Upper lobe of left lung (tissue), 6 donors: ENCODE measurements around the gene NHS. TPM values are rescaled to one million over a fixed set of nuclear protein-coding genes. Genes with fewer than 3 reads are reported as not detected.
"Not testable (repeated sequence)": the region's sequence is repeated elsewhere in the genome, so short reads cannot be mapped to it uniquely, and the experiment has no call there.

Source experiments
- ATAC-seq, 2 donors: fragments of 200-7000 bp; cut with Tn5 transposase; one replicate each; pipeline ENCODE4 v1.9.1; 2022; ENCODE audit warnings: mild to moderate bottlenecking in 2 of 2, moderate library complexity in 2 of 2; ENCODE audit not compliant: low FRiP score in 2 of 2
- DNase-seq, 2 donors: peaks; one replicate each; pipeline ENCODE4 v3.0.0-alpha.2; 2019 to 2020
- H3K27ac ChIP-seq, 4 donors: fragments of 200-600 bp; sonication (generic); one replicate each; pipeline ENCODE4 v1.5.1; 2016 to 2019
- H3K27me3 ChIP-seq, 4 donors: fragments of 200-600 bp; sonication (generic); one replicate each; pipeline ENCODE4 v1.5.1; 2017 to 2019
- H3K36me3 ChIP-seq, 4 donors: fragments of 200-600 bp; sonication (generic); one replicate each; pipeline ENCODE4 v1.5.1; 2016 to 2019
- H3K4me1 ChIP-seq, 4 donors: fragments of 200-600 bp; sonication (generic); one replicate each; pipeline ENCODE4 v1.5.1; 2018 to 2019
- H3K4me3 ChIP-seq, 4 donors: fragments of 200-600 bp; sonication (generic); one replicate each; pipeline ENCODE4 v1.5.1; 2017 to 2019; ENCODE audit warnings: mild to moderate bottlenecking in 2 of 4, moderate library complexity in 1 of 4
- H3K9me3 ChIP-seq, 4 donors: fragments of 200-600 bp; sonication (generic); one replicate each; pipeline ENCODE4 v1.5.1; 2018 to 2019
- EP300 ChIP-seq, 4 donors: sonication (generic); formaldehyde crosslinking; IDR thresholded peaks; one replicate each; pipeline ENCODE4 v1.5.1; 2017; ENCODE audit warnings: antibody characterized with exemption in 4 of 4, control low read depth in 2 of 4
- POLR2A ChIP-seq, 4 donors: fragments of 450-650 bp; IDR thresholded peaks; one replicate each; pipeline ENCODE4 v1.5.1; 2016 to 2017; ENCODE audit warnings: antibody characterized with exemption in 4 of 4, mild to moderate bottlenecking in 2 of 4
- POLR2AphosphoS5 ChIP-seq, 2 donors: sonication (generic); formaldehyde crosslinking; IDR thresholded peaks; one replicate each; pipeline ENCODE4 v1.5.1; 2017; ENCODE audit warnings: antibody characterized with exemption in 2 of 2
- WGBS, 2 donors: methylation state at CpG; one replicate each; pipeline ENCODE4 v1.1.5; 2017 to 2018; 5-methylcytosine and 5-hydroxymethylcytosine counted together
- total RNA-seq, 6 donors: library from RNA; depleted of rRNA in 4 of 6; stranded (reverse); fragments of >200 nt in 4 of 6; gene quantifications; one replicate each; pipeline versions ENCODE4 v1.1.0 to v1.2.1, GENCODE V29; 2016 to 2021
- TF ChIP-seq, protein P1 (sequence below), 6 experiments: fragments of 450-650 bp in 4 of 6; fragments of 200-600 bp in 2 of 6; sonication (generic) in 2 of 6; IDR thresholded peaks; one replicate each; pipeline ENCODE4 v1.5.1; 2016 to 2019; ENCODE audit warnings: antibody characterized with exemption in 6 of 6
- donor health status: DM: no; HTN: no; CAD: no; lungs with moderate emphysema.
- donor health status: DM: no; HTN: yes; CAD: no; lungs with severe emphysema.

NHS gene
- total RNA-seq, 6 donors from 2014 or later, result 0.46 to 6.3 (median 2.4) TPM

DNA sequence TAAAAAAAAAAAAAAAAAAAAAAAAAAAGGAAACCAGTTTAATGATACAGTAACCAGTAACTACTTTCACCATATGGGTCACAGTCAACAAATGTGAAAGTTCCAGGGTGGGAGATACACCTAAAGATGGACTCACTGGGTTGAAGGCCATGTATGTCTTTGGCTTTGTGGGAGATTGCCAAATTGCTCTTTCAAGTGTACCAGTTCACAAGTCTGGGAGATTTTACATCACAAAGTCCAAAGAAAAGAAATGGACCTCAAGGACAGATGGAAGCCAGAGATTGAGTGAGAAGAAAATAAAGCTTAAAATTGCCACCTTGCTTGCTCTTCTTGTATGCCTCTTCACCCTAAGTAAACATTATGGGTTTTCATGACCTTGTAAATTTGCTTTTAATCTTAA is 65.3 kb downstream of the NHS start:
- Histone ChIP-seq H3K4me1 (no peaks in the 10 kb centered on the region), H3K27me3 (no peaks in the 10 kb centered on the region), H3K27ac (no peak overlapping the region), H3K9me3 (no peaks in the 10 kb centered on the region), H3K4me3 (no peak overlapping the region), H3K36me3 (no peaks in the 10 kb centered on the region)
- ATAC-seq (no peak), DNase-seq (no peak)
- TF ChIP-seq, protein P1, sequence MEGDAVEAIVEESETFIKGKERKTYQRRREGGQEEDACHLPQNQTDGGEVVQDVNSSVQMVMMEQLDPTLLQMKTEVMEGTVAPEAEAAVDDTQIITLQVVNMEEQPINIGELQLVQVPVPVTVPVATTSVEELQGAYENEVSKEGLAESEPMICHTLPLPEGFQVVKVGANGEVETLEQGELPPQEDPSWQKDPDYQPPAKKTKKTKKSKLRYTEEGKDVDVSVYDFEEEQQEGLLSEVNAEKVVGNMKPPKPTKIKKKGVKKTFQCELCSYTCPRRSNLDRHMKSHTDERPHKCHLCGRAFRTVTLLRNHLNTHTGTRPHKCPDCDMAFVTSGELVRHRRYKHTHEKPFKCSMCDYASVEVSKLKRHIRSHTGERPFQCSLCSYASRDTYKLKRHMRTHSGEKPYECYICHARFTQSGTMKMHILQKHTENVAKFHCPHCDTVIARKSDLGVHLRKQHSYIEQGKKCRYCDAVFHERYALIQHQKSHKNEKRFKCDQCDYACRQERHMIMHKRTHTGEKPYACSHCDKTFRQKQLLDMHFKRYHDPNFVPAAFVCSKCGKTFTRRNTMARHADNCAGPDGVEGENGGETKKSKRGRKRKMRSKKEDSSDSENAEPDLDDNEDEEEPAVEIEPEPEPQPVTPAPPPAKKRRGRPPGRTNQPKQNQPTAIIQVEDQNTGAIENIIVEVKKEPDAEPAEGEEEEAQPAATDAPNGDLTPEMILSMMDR (IDR thresholded peaks at IDR 0.05), result no peak
- TF ChIP-seq EP300 (IDR thresholded peaks at IDR 0.05) (no peak), POLR2A (IDR thresholded peaks at IDR 0.05) (no peak), POLR2AphosphoS5 (IDR thresholded peaks at IDR 0.05) (no peak)

DNA sequence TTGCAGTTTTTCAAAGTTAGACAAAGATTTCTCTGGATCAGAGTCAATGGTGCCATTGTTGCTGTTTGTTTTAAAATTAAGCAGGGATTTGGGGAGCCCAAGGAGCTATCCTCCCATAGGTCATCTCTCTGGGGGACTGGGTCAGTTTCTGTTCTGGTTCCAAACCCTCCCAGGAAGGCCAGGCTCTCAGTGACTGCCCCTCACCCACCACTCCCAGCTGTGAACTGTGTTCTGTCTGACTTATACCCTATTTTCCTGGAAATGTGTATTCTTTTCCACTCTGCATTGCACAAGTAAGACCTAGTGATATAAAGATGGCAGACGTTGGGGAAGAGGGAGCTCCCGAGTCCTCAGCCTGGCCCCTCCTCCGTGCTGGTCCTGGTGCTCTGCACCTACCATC is 65.8 kb downstream of the NHS start:
- Histone ChIP-seq H3K4me3 (no peak overlapping the region), H3K36me3 (no peaks in the 10 kb centered on the region), H3K27me3 (no peaks in the 10 kb centered on the region), H3K9me3 (no peaks in the 10 kb centered on the region), H3K27ac (no peak overlapping the region), H3K4me1 (no peaks in the 10 kb centered on the region)
- DNase-seq, result no peak
- TF ChIP-seq, protein P1 (IDR thresholded peaks at IDR 0.05), result no peak
- TF ChIP-seq POLR2A (IDR thresholded peaks at IDR 0.05) (no peak), EP300 (IDR thresholded peaks at IDR 0.05) (no peak), POLR2AphosphoS5 (IDR thresholded peaks at IDR 0.05) (no peak)
- no peak for ATAC-seq
- 72 to 87% methylated on average over 3 of the region's 3 CpGs for WGBS, 2 donors

DNA sequence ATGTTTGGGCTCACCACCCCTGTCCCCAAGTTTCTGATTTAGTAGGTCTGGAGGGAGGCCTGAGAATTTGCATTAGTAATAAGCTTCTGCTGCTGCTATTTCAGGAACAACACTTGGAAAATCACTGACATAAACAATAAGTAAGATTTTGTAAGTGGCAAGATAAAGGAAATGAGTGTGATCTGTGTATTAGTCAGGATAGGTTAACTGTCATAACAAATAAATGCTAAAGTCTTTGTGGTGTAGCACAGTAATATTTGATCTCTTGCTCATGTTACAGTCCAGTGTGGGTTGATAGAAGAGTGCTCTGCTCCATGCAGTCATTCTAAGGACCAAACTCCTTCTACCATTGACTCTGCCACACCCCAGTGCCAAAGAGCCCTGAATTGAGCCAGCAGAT is 67.0 kb downstream of the NHS start:
- Histone ChIP-seq H3K27ac (no peak overlapping the region), H3K4me1 (no peaks in the 10 kb centered on the region), H3K9me3 (no peaks in the 10 kb centered on the region), H3K27me3 (no peaks in the 10 kb centered on the region), H3K36me3 (no peaks in the 10 kb centered on the region), H3K4me3 (no peak overlapping the region)
- no peak for DNase-seq
- TF ChIP-seq, protein P1 (IDR thresholded peaks at IDR 0.05), result no peak
- TF ChIP-seq EP300 (IDR thresholded peaks at IDR 0.05), result no peak
- no peak for TF ChIP-seq POLR2A (IDR thresholded peaks at IDR 0.05)
- TF ChIP-seq POLR2AphosphoS5 (IDR thresholded peaks at IDR 0.05), result no peak
- no peak for ATAC-seq

DNA sequence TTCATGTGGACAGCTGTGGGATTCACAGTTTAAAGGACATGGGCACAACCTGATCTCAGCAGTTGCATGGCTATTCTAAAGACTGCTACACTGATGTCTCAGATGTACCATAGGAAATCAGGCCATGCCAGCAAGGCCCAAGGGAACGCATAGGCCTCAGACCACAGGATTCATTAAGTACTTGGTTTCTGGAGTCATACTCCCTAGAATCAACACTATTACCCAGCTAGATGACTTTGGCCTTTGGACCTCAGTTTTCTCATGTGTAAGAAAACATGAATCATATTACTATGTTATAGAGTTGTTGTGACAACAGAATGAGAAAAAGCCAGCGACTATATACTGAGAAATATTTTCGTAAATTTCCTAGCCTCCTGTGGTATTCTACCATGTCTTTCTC is 67.9 kb downstream of the NHS start:
- no peak for DNase-seq
- no peak overlapping the region for H3K4me3 ChIP-seq
- TF ChIP-seq EP300 (IDR thresholded peaks at IDR 0.05), result no peak
- no peak for TF ChIP-seq POLR2A (IDR thresholded peaks at IDR 0.05)
- no peak for TF ChIP-seq POLR2AphosphoS5 (IDR thresholded peaks at IDR 0.05)
- TF ChIP-seq, protein P1 (IDR thresholded peaks at IDR 0.05), result no peak
- no peaks in the 10 kb centered on the region for H3K4me1 ChIP-seq
- no peaks in the 10 kb centered on the region for H3K36me3 ChIP-seq
- no peak overlapping the region for H3K27ac ChIP-seq
- WGBS, 2 donors, result 80 to 85% methylated on average over 2 to 3 of the region's 3 CpGs
- H3K27me3 ChIP-seq, result no peaks in the 10 kb centered on the region
- no peaks in the 10 kb centered on the region for H3K9me3 ChIP-seq
- ATAC-seq, result no peak

DNA sequence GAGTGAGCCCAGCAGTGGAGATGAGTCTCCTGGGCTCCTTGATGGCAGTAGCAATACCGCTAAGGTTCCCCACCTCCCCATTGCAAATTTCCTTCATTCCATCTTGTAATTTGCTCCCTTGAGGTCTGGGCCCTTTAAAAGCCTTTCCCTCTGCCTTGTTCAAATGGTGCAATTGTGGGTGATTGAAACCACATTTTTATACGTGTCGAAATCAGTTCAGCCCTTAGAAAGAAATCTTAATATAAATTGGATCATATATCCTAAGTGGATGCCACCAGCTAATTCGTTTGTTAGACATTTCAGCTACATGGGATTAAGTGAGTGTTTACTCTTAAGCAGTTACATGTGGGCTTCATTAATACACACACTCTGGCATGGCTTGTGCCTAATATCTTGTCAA is 68.6 kb downstream of the NHS start:
- Histone ChIP-seq H3K4me1 (no peaks in the 10 kb centered on the region), H3K36me3 (no peaks in the 10 kb centered on the region), H3K27ac (no peak overlapping the region), H3K9me3 (no peaks in the 10 kb centered on the region), H3K27me3 (no peaks in the 10 kb centered on the region), H3K4me3 (no peak overlapping the region)
- DNase-seq (no peak), ATAC-seq (no peak)
- WGBS, 2 donors, result 66 to 73% methylated on average over 4 of the region's 4 CpGs
- TF ChIP-seq, protein P1 (IDR thresholded peaks at IDR 0.05), result no peak
- TF ChIP-seq POLR2A (IDR thresholded peaks at IDR 0.05), result no peak
- TF ChIP-seq POLR2AphosphoS5 (IDR thresholded peaks at IDR 0.05), result no peak
- no peak for TF ChIP-seq EP300 (IDR thresholded peaks at IDR 0.05)

DNA sequence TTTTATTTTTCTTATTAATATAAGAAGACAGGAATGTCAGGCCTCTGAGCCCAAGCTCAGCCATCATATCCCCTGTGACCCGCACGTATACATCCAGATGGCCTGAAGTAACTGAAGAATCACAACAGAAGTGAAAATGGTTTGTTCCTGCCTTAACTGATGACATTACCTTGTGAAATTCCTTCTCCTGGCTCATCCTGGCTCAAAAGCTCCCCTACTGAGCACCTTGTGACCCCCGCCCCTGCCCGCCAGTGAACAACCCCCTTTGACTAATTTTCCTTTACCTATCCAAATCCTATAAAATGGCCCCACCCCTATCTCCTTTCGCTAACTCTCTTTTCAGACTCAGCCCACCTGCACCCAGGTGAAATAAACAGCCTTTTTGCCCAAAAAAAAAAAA is 71.3 kb downstream of the NHS start:
- ATAC-seq, H3K36me3 ChIP-seq, H3K27me3 ChIP-seq, H3K4me1 ChIP-seq, DNase-seq, H3K27ac ChIP-seq, H3K4me3 ChIP-seq, H3K9me3 ChIP-seq: not testable (repeated sequence)
- 88 to 98% methylated on average over 5 of the region's 5 CpGs for WGBS, 2 donors
